PC-3 (cell line): ENCODE data around the gene CORO2B. TPM values are rescaled to one million over a fixed set of nuclear protein-coding genes. Genes with fewer than 3 reads are reported as not detected.

Experiments used
- ATAC-seq: fragments of 200-7000 bp; cut with Tn5 transposase; 2 replicates; pipeline ENCODE4 v1.9.1; 2020; ENCODE audit warnings: mild to moderate bottlenecking, moderate library complexity
- BruUV-seq: library from RNA; stranded (reverse); fragments of 400-500 nt; replicated peaks from 2 replicates; lab custom pipeline; 2021; lab: Mats Ljungman, UMichigan
- CTCF ChIA-PET: fragments of 300-600 bp; sonication (Branson Sonifier 250); formaldehyde crosslinking; loops from one replicate; lab custom pipeline; 2022; ENCODE audit warnings: antibody characterized with exemption; lab: Charles Lee
- POLR2A ChIA-PET: fragments of 300-600 bp; sonication (Branson Sonifier 250); formaldehyde crosslinking; loops from one replicate; lab custom pipeline; 2022; ENCODE audit warnings: antibody characterized with exemption; ENCODE audit not compliant: unreplicated experiment; lab: Charles Lee
- DNase-seq: peaks from one replicate; pipeline ENCODE4 v3.0.0-alpha.2; 2015
- H2AFZ ChIP-seq: fragments of 300-600 bp; sonication (generic); 2 replicates; pipeline ENCODE4 v1.6.0; 2016; ENCODE audit warnings: antibody characterized with exemption, low read length
- H3F3A ChIP-seq: fragments of 300-600 bp; sonication (generic); one replicate; pipeline ENCODE4 v1.6.0; 2017; ENCODE audit warnings: antibody characterized with exemption, low read length, control low read depth, mild to moderate bottlenecking; ENCODE audit not compliant: unreplicated experiment
- H3K27ac ChIP-seq: fragments of 300-600 bp; sonication (generic); 2 replicates; pipeline ENCODE4 v1.5.1; 2016; ENCODE audit warnings: mild to moderate bottlenecking, low read length
- H3K27me3 ChIP-seq: fragments of 300-600 bp; sonication (generic); 2 replicates; pipeline ENCODE4 v1.6.1; 2016; ENCODE audit warnings: low read length, mixed read lengths
- H3K36me3 ChIP-seq: fragments of 300-600 bp; sonication (generic); 2 replicates; pipeline ENCODE4 v1.6.1; 2016; ENCODE audit warnings: low read depth, mixed run types, low read length, mixed read lengths
- H3K4me1 ChIP-seq: fragments of 300-600 bp; sonication (generic); 2 replicates; pipeline ENCODE4 v1.5.1; 2016; ENCODE audit warnings: low read length; ENCODE audit not compliant: insufficient read depth
- H3K4me2 ChIP-seq: fragments of 300-600 bp; sonication (generic); 2 replicates; pipeline ENCODE4 v1.6.0; 2016; ENCODE audit warnings: low read length
- H3K4me3 ChIP-seq: fragments of 300-600 bp; sonication (generic); 2 replicates; pipeline ENCODE4 v1.5.1; 2016; ENCODE audit warnings: mild to moderate bottlenecking, low read length, mixed read lengths
- H3K79me2 ChIP-seq: fragments of 300-600 bp; sonication (generic); 2 replicates; pipeline ENCODE4 v1.6.1; 2017; ENCODE audit warnings: low read length, mixed read lengths
- H3K9ac ChIP-seq: fragments of 300-600 bp; sonication (generic); 2 replicates; pipeline ENCODE4 v1.6.0; 2016; ENCODE audit warnings: mild to moderate bottlenecking, low read length
- H3K9me2 ChIP-seq: fragments of 300-600 bp; sonication (generic); replicated peaks from 2 replicates; pipeline ENCODE4 v1.6.1; 2016; ENCODE audit warnings: mixed run types, low read length, mixed read lengths
- H3K9me3 ChIP-seq: fragments of 300-600 bp; sonication (generic); 2 replicates; pipeline ENCODE4 v1.6.1; 2016; ENCODE audit warnings: low read length, mixed read lengths
- H4K20me1 ChIP-seq: fragments of 300-600 bp; sonication (generic); 2 replicates; pipeline ENCODE4 v1.6.1; 2016; ENCODE audit warnings: low read length, mixed read lengths
- CTCF ChIP-seq: fragments of 300-600 bp; sonication (generic); conservative IDR thresholded peaks from 2 replicates; pipeline ENCODE4 v1.5.1; 2017; ENCODE audit warnings: antibody characterized with exemption, low read depth, mild to moderate bottlenecking, low read length
- EZH2 ChIP-seq: fragments of 300-600 bp; sonication (generic); IDR thresholded peaks from one replicate; pipeline ENCODE4 v1.6.1; 2017; ENCODE audit warnings: antibody characterized with exemption, mild to moderate bottlenecking, low read length; ENCODE audit not compliant: unreplicated experiment
- EZH2phosphoT487 ChIP-seq: fragments of 300-600 bp; sonication (generic); IDR thresholded peaks from 2 replicates; pipeline ENCODE4 v1.6.1; 2018; ENCODE audit warnings: mild to moderate bottlenecking, antibody characterized with exemption, low read length, borderline replicate concordance
- intact Hi-C: fragments of 100-400 bp; cut with micrococcal nuclease; formaldehyde crosslinking; loops from 2 replicates; pipeline ENCODE4 v1.9.0; 2023
- total RNA-seq: library from RNA; depleted of rRNA; stranded (reverse); fragments of >200 nt; gene quantifications from 2 replicates; pipeline ENCODE4 v1.2.3, GENCODE V29; 2014

The CORO2B gene
- total RNA-seq, 1 experiment from 2014 or later, result 0.66 TPM

- DNase-seq, result no peak
- Histone ChIP-seq H3K4me3 (no peak overlapping the region), H3K36me3 (no peaks in the 10 kb centered on the region), H3K4me1 (no peaks in the 10 kb centered on the region), H3K27ac (no peak overlapping the region), H3K4me2 (no peak overlapping the region), H3K9me2 (no peaks in the 10 kb centered on the region), H2AFZ (no peak overlapping the region), H3K79me2 (no peaks in the 10 kb centered on the region), H3K9ac (no peak overlapping the region), H3K9me3 (no peaks in the 10 kb centered on the region), H3F3A (no peaks in the 10 kb centered on the region), H4K20me1 (no peaks in the 10 kb centered on the region), H3K27me3 (no peaks in the 10 kb centered on the region)
- POLR2A ChIA-PET, result no interaction called here
- CTCF ChIA-PET, result no interaction called here
- intact Hi-C loops, result no loop called here
- TF ChIP-seq EZH2, result no peak
- TF ChIP-seq EZH2phosphoT487, result no peak
- no peak for TF ChIP-seq CTCF
- no TSS peak for BruUV-seq
- ATAC-seq, result no peak
Observed at GRCh38 chr15:68677996-68678395, 99.2 kb downstream of the CORO2B start.

GRCh38 chr15:68678746-68679145, 100.0 kb downstream of the CORO2B start:
- Histone ChIP-seq H4K20me1 (no peaks in the 10 kb centered on the region), H3K27ac (no peak overlapping the region), H3K4me3 (no peak overlapping the region), H3K4me1 (no peaks in the 10 kb centered on the region), H3K4me2 (no peak overlapping the region), H3F3A (no peaks in the 10 kb centered on the region), H3K36me3 (no peaks in the 10 kb centered on the region), H3K79me2 (no peaks in the 10 kb centered on the region), H3K9ac (no peak overlapping the region), H3K9me3 (no peaks in the 10 kb centered on the region), H3K27me3 (no peaks in the 10 kb centered on the region), H2AFZ (no peak overlapping the region), H3K9me2 (no peaks in the 10 kb centered on the region)
- ChIA-PET POLR2A (no interaction called here), CTCF (no interaction called here)
- TF ChIP-seq EZH2phosphoT487 (no peak), CTCF (no peak), EZH2 (no peak)
- no TSS peak for BruUV-seq
- intact Hi-C loops, result no loop called here
- no peak for DNase-seq
- no peak for ATAC-seq

GRCh38 chr15:68679161-68679560, 100.4 kb downstream of the CORO2B start:
- no TSS peak for BruUV-seq
- TF ChIP-seq EZH2phosphoT487, result no peak
- TF ChIP-seq CTCF, result no peak
- TF ChIP-seq EZH2, result no peak
- H3K4me1 ChIP-seq, result no peaks in the 10 kb centered on the region
- H3F3A ChIP-seq, result no peaks in the 10 kb centered on the region
- intact Hi-C loops, result no loop called here
- no peaks in the 10 kb centered on the region for H3K36me3 ChIP-seq
- H2AFZ ChIP-seq, result no peak overlapping the region
- ATAC-seq (no peak), DNase-seq (no peak)
- H3K79me2 ChIP-seq, result no peaks in the 10 kb centered on the region
- no peak overlapping the region for H3K4me3 ChIP-seq
- H3K4me2 ChIP-seq, result no peak overlapping the region
- H3K9me3 ChIP-seq, result no peaks in the 10 kb centered on the region
- ChIA-PET CTCF (no interaction called here), POLR2A (no interaction called here)
- no peak overlapping the region for H3K27ac ChIP-seq
- no peak overlapping the region for H3K9ac ChIP-seq
- H4K20me1 ChIP-seq, result no peaks in the 10 kb centered on the region
- H3K9me2 ChIP-seq, result no peaks in the 10 kb centered on the region
- H3K27me3 ChIP-seq, result no peaks in the 10 kb centered on the region
